Keratinocyte (primary cell): ENCODE data around the gene ELK3. TPM values are rescaled to one million over a fixed set of nuclear protein-coding genes. Genes with fewer than 3 reads are reported as not detected.

Experiments
- DNase-seq: peaks from one replicate; pipeline ENCODE4 v3.0.0-alpha.2; 2011; ENCODE audit warnings: low read depth, missing footprints, low spot score
- FAIRE-seq: peaks from 2 replicates; lab custom pipeline; 2011; peaks lifted over from hg19 to GRCh38; lab: Jason Lieb, UNC
- H2AFZ ChIP-seq: 2 replicates; pipeline ENCODE4 v1.6.0; 2012; ENCODE audit warnings: low read length, control low read depth, inconsistent platforms; ENCODE audit not compliant: control insufficient read depth
- H3K27ac ChIP-seq: 2 replicates; pipeline ENCODE4 v1.5.1; 2011; ENCODE audit warnings: low read length; ENCODE audit not compliant: control insufficient read depth, insufficient read depth
- H3K27me3 ChIP-seq: 3 replicates; pipeline ENCODE4 v1.6.0; 2011; ENCODE audit warnings: low read length; ENCODE audit not compliant: control insufficient read depth, insufficient read depth; ENCODE audit errors: extremely low read depth
- H3K36me3 ChIP-seq, 2 experiments: 2 replicates in 1 of 2; 3 replicates in 1 of 2; pipeline ENCODE4 v1.5.1; 2011; ENCODE audit warnings: low read length in 2 of 2, mild to moderate bottlenecking in 1 of 2; ENCODE audit not compliant: control insufficient read depth in 2 of 2, insufficient read depth in 2 of 2; ENCODE audit errors: extremely low read depth in 1 of 2
- H3K4me1 ChIP-seq: 3 replicates; pipeline ENCODE4 v1.5.1; 2011; ENCODE audit warnings: low read length; ENCODE audit not compliant: control insufficient read depth, insufficient read depth; ENCODE audit errors: extremely low read depth
- H3K4me2 ChIP-seq: 3 replicates; pipeline ENCODE4 v1.6.0; 2011; ENCODE audit warnings: low read depth, low read length; ENCODE audit not compliant: control insufficient read depth, insufficient read depth; ENCODE audit errors: extremely low read depth
- H3K4me3 ChIP-seq, 3 experiments: fragments of 200-600 bp in 1 of 3; sonication (generic) in 1 of 3; 2 replicates in 2 of 3; 3 replicates in 1 of 3; pipeline ENCODE4 v1.5.1; 2011 to 2016; ENCODE audit warnings: low read length in 3 of 3, mild to moderate bottlenecking in 3 of 3, control low read depth in 2 of 3, inconsistent platforms in 1 of 3, low read depth in 1 of 3, mixed read lengths in 1 of 3, mixed run types in 1 of 3, moderate library complexity in 1 of 3; ENCODE audit not compliant: control insufficient read depth in 2 of 3, insufficient read depth in 2 of 3; ENCODE audit errors: extremely low read depth in 1 of 3
- H3K79me2 ChIP-seq: 2 replicates; pipeline ENCODE4 v1.6.0; 2012; ENCODE audit warnings: low read length; ENCODE audit not compliant: control insufficient read depth, insufficient read depth
- H3K9ac ChIP-seq: 3 replicates; pipeline ENCODE4 v1.6.0; 2011; ENCODE audit warnings: low read length; ENCODE audit not compliant: control insufficient read depth, insufficient read depth; ENCODE audit errors: extremely low read depth
- H3K9me1 ChIP-seq: 3 replicates; pipeline ENCODE4 v1.6.0; 2011; ENCODE audit warnings: low read length; ENCODE audit not compliant: control insufficient read depth, insufficient read depth; ENCODE audit errors: extremely low read depth
- H3K9me3 ChIP-seq: 2 replicates; pipeline ENCODE4 v1.5.1; 2012; ENCODE audit warnings: low read depth, low read length; ENCODE audit not compliant: control insufficient read depth
- H4K20me1 ChIP-seq: 3 replicates; pipeline ENCODE4 v1.6.0; 2011; ENCODE audit warnings: low read length; ENCODE audit not compliant: control insufficient read depth, insufficient read depth; ENCODE audit errors: extremely low read depth
- EZH2 ChIP-seq: IDR thresholded peaks from one replicate; pipeline ENCODE4 v1.6.1; 2012; ENCODE audit warnings: inconsistent platforms, mild to moderate bottlenecking, low read length, moderate library complexity
- dilution Hi-C: fragments of 300-500 bp; cut with MboI; formaldehyde crosslinking; loops from one replicate; pipeline ENCODE4 v1.7.0; 2020; ENCODE audit warnings: low sequenced_read_pairs; ENCODE audit not compliant: extremely low pct_ligation_motif_present
- polyA plus RNA-seq, 5 experiments: library from polyadenylated mRNA; depleted of rRNA in 3 of 5; stranded (reverse) in 3 of 5; stranded (forward) in 1 of 5; unstranded in 1 of 5; fragments of >200 nt; gene quantifications; 1 replicate in 1 of 5; 2 replicates in 3 of 5; 3 replicates in 1 of 5; pipeline versions ENCODE4 v1.2.1 to v1.2.3, GENCODE V29; 2011 to 2012; ENCODE audit warnings: missing spikeins in 2 of 5, low read depth in 1 of 5, low replicate concordance in 1 of 5
- TF ChIP-seq, protein P1 (sequence below), 3 experiments: IDR thresholded peaks in 1 of 3; conservative IDR thresholded peaks in 1 of 3; optimal IDR thresholded peaks in 1 of 3; 2 replicates in 2 of 3; 3 replicates in 1 of 3; pipeline versions ENCODE3 to v1.5.1; 2011; ENCODE audit warnings: low read length in 3 of 3, mild to moderate bottlenecking in 3 of 3, moderate library complexity in 2 of 3, control low read depth in 1 of 3, inconsistent platforms in 1 of 3; ENCODE audit not compliant: insufficient read depth in 2 of 3; ENCODE audit errors: extremely low read depth in 1 of 3

The ELK3 gene
- polyA plus RNA-seq, 1 donor (not counting 4 experiments of a cell fraction or from before 2014, with no cell fraction given): 28.2 TPM

DNA sequence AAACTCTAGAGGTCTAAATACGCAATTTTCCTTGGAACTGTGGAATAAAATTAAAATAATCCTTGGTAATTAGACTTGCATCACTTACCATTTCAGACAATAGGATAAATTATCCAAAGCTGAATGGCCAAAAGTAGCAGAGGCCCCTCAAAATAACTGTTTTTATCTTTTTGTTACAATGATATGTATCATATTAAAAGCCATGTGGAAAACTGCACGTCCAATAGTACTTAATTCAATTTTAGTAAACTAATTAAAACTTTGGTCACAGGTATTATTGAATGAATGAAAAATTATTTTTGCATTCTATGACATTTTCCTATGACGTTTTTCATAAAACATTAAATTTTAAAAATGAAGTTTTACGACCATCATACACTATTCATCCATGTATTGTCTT is 107.6 kb downstream of the ELK3 start:
- Histone ChIP-seq H3K4me1 (no peaks in the 10 kb centered on the region), H3K4me3 (no peak overlapping the region), H4K20me1 (no peaks in the 10 kb centered on the region), H3K36me3 (peaks cover 4 to 12% of the 10 kb centered on the region in 2 experiments), H3K9me3 (no peaks in the 10 kb centered on the region), H3K79me2 (peaks cover 22% of the 10 kb centered on the region), H2AFZ (no peak overlapping the region), H3K9me1 (no peaks in the 10 kb centered on the region), H3K4me2 (no peak overlapping the region), H3K27me3 (no peaks in the 10 kb centered on the region), H3K9ac (no peak overlapping the region), H3K27ac (no peak overlapping the region)
- DNase-seq: no peak
- FAIRE-seq: no peak
- TF ChIP-seq, protein P1, sequence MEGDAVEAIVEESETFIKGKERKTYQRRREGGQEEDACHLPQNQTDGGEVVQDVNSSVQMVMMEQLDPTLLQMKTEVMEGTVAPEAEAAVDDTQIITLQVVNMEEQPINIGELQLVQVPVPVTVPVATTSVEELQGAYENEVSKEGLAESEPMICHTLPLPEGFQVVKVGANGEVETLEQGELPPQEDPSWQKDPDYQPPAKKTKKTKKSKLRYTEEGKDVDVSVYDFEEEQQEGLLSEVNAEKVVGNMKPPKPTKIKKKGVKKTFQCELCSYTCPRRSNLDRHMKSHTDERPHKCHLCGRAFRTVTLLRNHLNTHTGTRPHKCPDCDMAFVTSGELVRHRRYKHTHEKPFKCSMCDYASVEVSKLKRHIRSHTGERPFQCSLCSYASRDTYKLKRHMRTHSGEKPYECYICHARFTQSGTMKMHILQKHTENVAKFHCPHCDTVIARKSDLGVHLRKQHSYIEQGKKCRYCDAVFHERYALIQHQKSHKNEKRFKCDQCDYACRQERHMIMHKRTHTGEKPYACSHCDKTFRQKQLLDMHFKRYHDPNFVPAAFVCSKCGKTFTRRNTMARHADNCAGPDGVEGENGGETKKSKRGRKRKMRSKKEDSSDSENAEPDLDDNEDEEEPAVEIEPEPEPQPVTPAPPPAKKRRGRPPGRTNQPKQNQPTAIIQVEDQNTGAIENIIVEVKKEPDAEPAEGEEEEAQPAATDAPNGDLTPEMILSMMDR (optimal IDR thresholded peaks at IDR 0.05 in 1 of 3, IDR thresholded peaks at IDR 0.05 in 1 of 3, conservative IDR thresholded peaks at IDR 0.05 in 1 of 3; ENCODE audit: extremely low read depth in 1 of 3, insufficient read depth in 2 of 3, low read length in 3 of 3): no peak
- dilution Hi-C loops: no loop called here

DNA sequence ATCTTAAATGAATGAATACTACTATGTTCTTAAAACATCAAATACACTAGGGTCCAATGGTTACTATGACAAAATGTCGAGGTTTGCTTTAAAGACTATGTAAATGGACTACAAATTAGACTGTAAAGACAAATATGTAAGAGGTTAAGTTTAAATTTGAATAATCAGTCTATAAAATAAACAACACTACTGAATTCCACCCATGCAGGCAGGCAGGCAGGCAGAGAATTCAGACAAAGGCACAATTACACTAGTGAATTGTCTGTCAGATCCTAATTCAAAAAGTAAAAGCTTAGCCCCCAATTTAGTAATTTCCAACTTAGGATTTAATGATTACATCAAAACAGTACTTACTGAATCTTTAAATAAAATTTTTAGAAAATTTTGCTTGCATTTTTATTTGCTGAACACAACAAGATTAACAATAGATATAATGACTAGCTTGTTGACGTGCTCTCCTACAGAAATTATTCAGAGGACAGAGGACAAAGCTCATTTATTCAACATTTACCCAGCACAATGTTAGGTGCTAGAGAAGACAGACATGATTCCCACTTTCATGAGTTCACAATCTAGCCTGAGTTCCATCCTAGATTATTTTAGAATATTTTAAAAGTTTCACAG is 108.6 kb downstream of the ELK3 start:
- Histone ChIP-seq H3K27me3 (no peaks in the 10 kb centered on the region), H3K4me2 (no peak overlapping the region), H2AFZ (no peak overlapping the region), H3K27ac (no peak overlapping the region), H3K4me3 (no peak overlapping the region), H3K9me3 (no peaks in the 10 kb centered on the region), H3K9ac (no peak overlapping the region), H3K4me1 (no peaks in the 10 kb centered on the region), H3K36me3 (peaks cover 2 to 14% of the 10 kb centered on the region in 2 experiments), H3K9me1 (no peaks in the 10 kb centered on the region), H3K79me2 (peaks cover 28% of the 10 kb centered on the region), H4K20me1 (no peaks in the 10 kb centered on the region)
- TF ChIP-seq EZH2: no peak
- TF ChIP-seq, protein P1 (optimal IDR thresholded peaks at IDR 0.05 in 1 of 3, IDR thresholded peaks at IDR 0.05 in 1 of 3, conservative IDR thresholded peaks at IDR 0.05 in 1 of 3; ENCODE audit: extremely low read depth in 1 of 3, insufficient read depth in 2 of 3, low read length in 3 of 3): no peak
- DNase-seq: no peak
- dilution Hi-C loops: no loop called here
- no peak for FAIRE-seq
